NCI-H2081 (cell line): Measurements from ENCODE around the gene NAT10.

Experiments
- DNase-seq, 2 experiments: peaks; one replicate each; lab custom pipeline; 2025; lab: John Stamatoyannopoulos, UW

Gene NAT10

DNA sequence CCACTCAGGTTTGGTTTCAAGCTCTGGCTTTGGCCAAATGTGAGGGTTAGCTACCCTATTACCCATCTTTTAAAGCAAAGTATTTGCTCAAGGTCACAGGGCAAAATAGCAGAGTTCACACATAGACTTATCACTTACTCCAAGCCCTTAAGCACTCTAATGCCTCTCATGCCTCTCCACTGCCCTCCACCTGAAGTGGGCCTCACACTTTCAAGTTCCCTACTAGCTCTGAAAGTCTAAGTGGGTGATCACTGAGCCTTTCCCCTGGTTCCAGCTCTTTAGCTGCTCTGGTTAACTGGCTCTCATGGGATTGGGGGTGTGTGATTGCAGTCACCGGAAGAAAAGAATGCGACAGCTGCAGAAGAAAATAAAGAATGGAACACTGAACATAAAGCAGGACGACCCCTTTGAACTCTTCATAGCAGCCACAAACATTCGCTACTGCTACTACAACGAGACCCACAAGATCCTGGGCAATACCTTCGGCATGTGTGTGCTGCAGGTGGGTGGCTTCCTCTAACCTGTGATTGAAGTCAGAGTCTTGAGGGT lies 6.4 kb downstream of the NAT10 start:
- no peak for DNase-seq

DNA sequence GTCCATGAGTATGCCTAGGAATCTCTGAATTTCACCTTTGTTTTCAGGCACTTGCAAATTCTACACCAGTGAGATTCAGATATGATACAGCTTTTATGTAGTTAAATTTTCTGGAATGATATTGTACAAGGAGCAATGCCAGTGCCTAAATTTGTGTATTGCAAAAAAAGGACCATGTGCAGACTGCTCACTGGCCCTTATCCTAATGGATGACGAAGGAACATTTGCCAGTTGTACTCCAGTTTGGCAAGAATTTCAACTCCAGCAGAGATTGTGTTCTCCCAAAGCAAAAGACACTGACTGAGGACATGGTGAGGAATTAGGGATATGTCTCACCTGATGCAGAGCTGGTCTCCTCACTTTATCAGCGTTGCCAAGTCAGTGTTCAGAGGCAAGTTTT lies 8.6 kb downstream of the NAT10 start:
- no peak for DNase-seq

DNA sequence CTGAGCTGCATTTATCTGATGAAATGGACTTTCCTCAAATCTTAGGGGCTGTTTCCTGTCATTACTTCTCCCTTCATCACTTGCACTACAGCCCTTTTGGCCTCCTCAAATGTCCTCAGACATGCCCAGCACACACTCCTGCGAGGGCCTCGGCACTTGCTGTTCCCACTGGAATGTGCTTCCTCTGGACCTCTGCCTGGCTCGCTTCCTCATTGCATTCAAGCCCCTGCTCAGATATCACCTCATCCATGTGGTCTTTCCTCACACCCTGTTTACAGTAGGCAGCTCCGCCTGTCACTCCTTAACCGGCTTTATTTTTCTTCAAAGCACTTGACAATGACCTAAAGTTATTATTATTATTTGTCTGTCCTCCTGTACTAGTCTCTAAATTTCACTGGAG lies 9.0 kb downstream of the NAT10 start:
- no peak for DNase-seq

GRCh38 chr11:34120651-34121050 lies 15.2 kb downstream of the NAT10 start:
- DNase-seq, result no peak

GRCh38 chr11:34124885-34125668 lies 19.6 kb downstream of the NAT10 start:
- DNase-seq, result no peak

GRCh38 chr11:34126959-34127848 lies 21.8 kb downstream of the NAT10 start:
- DNase-seq, result no peak

GRCh38 chr11:34128824-34129223 lies 23.4 kb downstream of the NAT10 start:
- no peak for DNase-seq

DNA sequence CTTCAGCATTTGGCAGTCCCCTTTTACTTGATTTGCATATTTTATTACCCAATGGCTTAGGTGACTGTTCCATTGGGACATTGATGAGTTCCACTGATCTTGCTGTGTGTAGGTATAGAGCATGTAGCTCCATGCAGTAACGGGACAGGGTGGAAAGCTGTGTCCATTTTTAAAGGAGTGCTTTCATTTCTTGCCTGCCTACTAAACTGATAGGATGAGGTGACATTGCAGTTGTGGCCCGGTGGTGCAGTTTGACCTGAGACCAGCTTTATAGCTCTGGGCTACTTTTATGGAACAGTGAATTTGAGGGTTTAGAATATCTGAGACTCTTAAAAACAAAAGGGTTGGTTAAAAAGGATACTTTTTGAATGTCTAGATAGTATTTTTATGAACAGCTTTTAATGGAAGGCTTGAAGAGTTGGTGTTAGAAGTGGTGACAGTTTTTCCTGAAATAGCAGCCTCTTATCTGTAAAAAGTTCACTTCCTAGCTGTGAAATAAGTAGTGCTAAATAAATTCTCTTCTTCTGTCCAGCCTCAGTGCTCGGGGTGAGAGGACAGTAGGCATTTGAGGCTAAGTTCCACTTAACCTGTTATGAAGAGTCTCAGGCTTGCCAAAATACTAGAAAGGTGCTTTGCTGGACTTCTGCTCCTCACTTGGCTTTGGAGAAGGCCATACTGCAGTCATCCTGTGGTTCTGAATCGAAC lies 27.0 kb downstream of the NAT10 start:
- DNase-seq, result no peak

DNA sequence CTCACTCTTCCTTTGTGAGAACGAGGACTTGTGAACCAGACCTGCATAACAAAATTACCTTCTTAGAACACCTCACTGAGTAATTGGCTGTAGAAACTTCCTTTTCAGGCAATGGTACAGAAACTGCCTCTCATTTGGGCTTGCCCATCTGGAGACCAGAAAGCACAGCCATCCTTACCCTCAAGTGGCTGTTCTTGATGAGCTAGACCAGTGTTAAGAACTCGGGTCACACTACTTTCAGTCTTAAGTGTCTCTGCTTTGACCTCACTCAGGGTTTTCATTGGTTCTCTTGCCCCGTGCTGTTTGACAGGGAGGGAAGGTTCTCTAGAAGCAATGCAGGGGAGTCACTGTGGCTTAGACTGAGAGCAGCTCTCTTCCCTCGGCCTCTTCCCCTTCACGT lies 29.3 kb downstream of the NAT10 start:
- no peak for DNase-seq

- no peak for DNase-seq
Observed at GRCh38 chr11:34135439-34135838, 30.0 kb downstream of the NAT10 start.

- DNase-seq, result no peak
Observed at GRCh38 chr11:34136420-34136819, 31.0 kb downstream of the NAT10 start.

GRCh38 chr11:34139346-34139745 lies 33.9 kb downstream of the NAT10 start:
- DNase-seq, result no peak

GRCh38 chr11:34140149-34140548 lies 34.7 kb downstream of the NAT10 start:
- no peak for DNase-seq

- no peak for DNase-seq
Observed at GRCh38 chr11:34143048-34143447, 37.6 kb downstream of the NAT10 start.

GRCh38 chr11:34145073-34145472 lies 39.6 kb downstream of the NAT10 start:
- DNase-seq, result no peak

- DNase-seq, result no peak
Observed at GRCh38 chr11:34145847-34146381, 40.5 kb downstream of the NAT10 start.

GRCh38 chr11:34146411-34146810 lies 41.0 kb downstream of the NAT10 start:
- DNase-seq, result no peak

GRCh38 chr11:34146866-34147265 lies 41.4 kb downstream of the NAT10 start:
- DNase-seq, result no peak

- no peak for DNase-seq
Observed at GRCh38 chr11:34147581-34147980, 42.2 kb downstream of the NAT10 start.

DNA sequence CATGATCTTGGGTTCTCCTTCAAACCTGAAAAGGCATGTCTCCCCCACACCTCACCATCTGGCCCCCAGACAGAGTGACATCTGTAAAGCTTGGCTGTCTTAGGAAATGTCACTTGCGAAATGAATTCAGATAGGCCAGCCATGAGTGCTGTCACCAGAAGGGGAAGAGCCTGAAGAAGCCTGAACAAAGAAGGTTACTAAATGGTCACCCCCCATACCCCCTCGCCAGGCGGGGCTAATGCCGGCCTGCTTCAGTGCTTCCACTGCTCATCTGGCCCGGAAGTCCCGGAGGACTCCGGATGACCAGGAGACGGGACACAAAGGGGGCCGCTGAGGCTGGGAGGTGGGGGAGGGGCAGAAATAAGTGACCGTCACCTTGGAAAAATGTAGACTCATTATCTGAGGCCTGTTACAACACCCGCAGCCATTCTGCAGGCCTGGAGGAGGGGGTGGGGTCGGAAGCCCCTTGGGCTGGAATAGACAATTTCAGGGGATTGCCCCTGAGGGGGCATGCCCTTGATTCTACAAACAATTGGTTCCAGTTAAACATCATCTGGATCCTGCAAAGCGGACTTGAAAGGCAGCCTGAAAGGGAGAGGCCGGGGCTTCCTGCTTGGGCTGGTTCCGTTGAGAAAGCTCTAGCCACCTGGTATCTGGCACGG lies 43.2 kb downstream of the NAT10 start:
- no peak for DNase-seq

- no peak for DNase-seq
Observed at GRCh38 chr11:34149274-34149673, 43.8 kb downstream of the NAT10 start.
